ENCODE measurements around the gene PPM1H.

PPM1H gene

DNA sequence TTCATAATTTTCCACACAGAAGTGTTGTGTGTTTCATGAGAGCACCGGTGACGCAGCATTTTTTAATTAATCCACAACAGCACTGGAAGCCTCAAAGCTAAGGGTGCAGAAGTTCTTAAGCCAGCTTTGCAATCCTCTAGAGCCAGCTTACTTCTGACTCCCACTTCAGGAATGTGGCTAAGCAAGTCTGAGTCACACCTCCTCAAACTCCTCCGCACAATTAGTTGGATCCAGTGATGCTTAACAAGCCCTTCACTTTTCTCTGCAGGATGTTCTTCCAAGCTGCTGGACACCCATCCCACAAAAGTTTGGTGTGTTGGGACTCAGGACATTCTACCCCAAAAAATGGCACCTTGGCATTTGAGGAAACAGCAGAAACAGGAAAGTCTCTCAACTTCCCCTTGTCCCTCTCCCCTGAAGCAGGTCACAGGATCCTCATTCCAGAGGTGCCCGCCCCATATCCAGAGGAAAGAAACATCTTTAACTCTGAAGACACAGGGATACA is 210.0 kb downstream of the PPM1H start:
- Histone ChIP-seq H3K4me3 (ENCODE audit: low read length, poor library complexity, severe bottlenecking) (no peak overlapping the region), H4K20me1 (ENCODE audit: insufficient read depth, low read length, poor library complexity, severe bottlenecking) (no peaks in the 10 kb centered on the region), H3K4me1 (ENCODE audit: insufficient read depth, low read length, poor library complexity, severe bottlenecking) (no peaks in the 10 kb centered on the region), H2AFZ (ENCODE audit: low read length) (no peak overlapping the region), H3K9ac (ENCODE audit: low read depth, low read length, poor library complexity, severe bottlenecking) (no peak overlapping the region), H3K9me3 (ENCODE audit: insufficient read depth, low read depth, low read length) (no peaks in the 10 kb centered on the region), H3K27me3 (ENCODE audit: insufficient read depth, low read length, poor library complexity, severe bottlenecking) (no peaks in the 10 kb centered on the region), H3K4me2 (ENCODE audit: low read depth, low read length, poor library complexity, severe bottlenecking) (no peak overlapping the region), H3K9me2 (replicated peaks; ENCODE audit: low read depth, low read length) (no peaks in the 10 kb centered on the region), H3K79me2 (ENCODE audit: insufficient read depth, low read length) (no peaks in the 10 kb centered on the region), H3F3A (ENCODE audit: low read depth) (no peaks in the 10 kb centered on the region), H3K36me3 (ENCODE audit: insufficient read depth, low read length) (peaks cover 7% of the 10 kb centered on the region; the same call in 1 of the 2 replicates)
- TF ChIP-seq, protein P1, sequence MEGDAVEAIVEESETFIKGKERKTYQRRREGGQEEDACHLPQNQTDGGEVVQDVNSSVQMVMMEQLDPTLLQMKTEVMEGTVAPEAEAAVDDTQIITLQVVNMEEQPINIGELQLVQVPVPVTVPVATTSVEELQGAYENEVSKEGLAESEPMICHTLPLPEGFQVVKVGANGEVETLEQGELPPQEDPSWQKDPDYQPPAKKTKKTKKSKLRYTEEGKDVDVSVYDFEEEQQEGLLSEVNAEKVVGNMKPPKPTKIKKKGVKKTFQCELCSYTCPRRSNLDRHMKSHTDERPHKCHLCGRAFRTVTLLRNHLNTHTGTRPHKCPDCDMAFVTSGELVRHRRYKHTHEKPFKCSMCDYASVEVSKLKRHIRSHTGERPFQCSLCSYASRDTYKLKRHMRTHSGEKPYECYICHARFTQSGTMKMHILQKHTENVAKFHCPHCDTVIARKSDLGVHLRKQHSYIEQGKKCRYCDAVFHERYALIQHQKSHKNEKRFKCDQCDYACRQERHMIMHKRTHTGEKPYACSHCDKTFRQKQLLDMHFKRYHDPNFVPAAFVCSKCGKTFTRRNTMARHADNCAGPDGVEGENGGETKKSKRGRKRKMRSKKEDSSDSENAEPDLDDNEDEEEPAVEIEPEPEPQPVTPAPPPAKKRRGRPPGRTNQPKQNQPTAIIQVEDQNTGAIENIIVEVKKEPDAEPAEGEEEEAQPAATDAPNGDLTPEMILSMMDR (conservative IDR thresholded peaks at IDR 0.05; ENCODE audit: low read length) = no peak
- no peak for TF ChIP-seq EZH2phosphoT487 (IDR thresholded peaks at IDR 0.05; ENCODE audit: borderline replicate concordance)

DNA sequence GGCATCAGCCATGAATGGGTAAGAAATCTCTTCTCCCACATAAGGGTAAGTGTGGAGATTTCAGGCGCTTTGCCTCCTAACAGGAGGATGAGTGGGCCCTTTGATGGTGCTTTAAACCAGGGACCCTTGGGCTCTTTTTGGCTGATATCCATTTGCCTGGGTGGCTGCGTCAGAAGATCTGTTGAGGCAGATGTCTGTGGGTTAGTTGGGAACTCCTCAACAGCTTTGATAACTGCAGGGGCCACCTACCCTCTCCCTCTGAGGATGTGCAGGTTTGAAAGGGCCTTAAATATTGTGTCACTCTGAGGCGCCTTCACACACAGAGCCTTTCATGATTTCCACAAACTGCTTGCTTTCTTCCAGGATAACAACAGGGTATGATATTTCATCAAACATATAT is 210.7 kb downstream of the PPM1H start:
- H3K79me2 ChIP-seq (ENCODE audit: insufficient read depth, low read length) = no peaks in the 10 kb centered on the region
- no peaks in the 10 kb centered on the region for H3F3A ChIP-seq (ENCODE audit: low read depth)
- peaks cover 14% of the 10 kb centered on the region; the same call in 1 of the 2 replicates for H3K36me3 ChIP-seq (ENCODE audit: insufficient read depth, low read length)
- no peak overlapping the region for H2AFZ ChIP-seq (ENCODE audit: low read length)
- H3K9me2 ChIP-seq (replicated peaks; ENCODE audit: low read depth, low read length) = no peaks in the 10 kb centered on the region
- H3K9ac ChIP-seq (ENCODE audit: low read depth, low read length, poor library complexity, severe bottlenecking) = no peak overlapping the region
- no peaks in the 10 kb centered on the region for H4K20me1 ChIP-seq (ENCODE audit: insufficient read depth, low read length, poor library complexity, severe bottlenecking)
- TF ChIP-seq EZH2phosphoT487 (IDR thresholded peaks at IDR 0.05; ENCODE audit: borderline replicate concordance) = no peak
- TF ChIP-seq, protein P1 (conservative IDR thresholded peaks at IDR 0.05; ENCODE audit: low read length) = no peak
- no peak overlapping the region for H3K4me2 ChIP-seq (ENCODE audit: low read depth, low read length, poor library complexity, severe bottlenecking)
- no peaks in the 10 kb centered on the region for H3K27me3 ChIP-seq (ENCODE audit: insufficient read depth, low read length, poor library complexity, severe bottlenecking)
- no peaks in the 10 kb centered on the region for H3K9me3 ChIP-seq (ENCODE audit: insufficient read depth, low read depth, low read length)
- no peaks in the 10 kb centered on the region for H3K4me1 ChIP-seq (ENCODE audit: insufficient read depth, low read length, poor library complexity, severe bottlenecking)
- no peak overlapping the region for H3K4me3 ChIP-seq (ENCODE audit: low read length, poor library complexity, severe bottlenecking)

DNA sequence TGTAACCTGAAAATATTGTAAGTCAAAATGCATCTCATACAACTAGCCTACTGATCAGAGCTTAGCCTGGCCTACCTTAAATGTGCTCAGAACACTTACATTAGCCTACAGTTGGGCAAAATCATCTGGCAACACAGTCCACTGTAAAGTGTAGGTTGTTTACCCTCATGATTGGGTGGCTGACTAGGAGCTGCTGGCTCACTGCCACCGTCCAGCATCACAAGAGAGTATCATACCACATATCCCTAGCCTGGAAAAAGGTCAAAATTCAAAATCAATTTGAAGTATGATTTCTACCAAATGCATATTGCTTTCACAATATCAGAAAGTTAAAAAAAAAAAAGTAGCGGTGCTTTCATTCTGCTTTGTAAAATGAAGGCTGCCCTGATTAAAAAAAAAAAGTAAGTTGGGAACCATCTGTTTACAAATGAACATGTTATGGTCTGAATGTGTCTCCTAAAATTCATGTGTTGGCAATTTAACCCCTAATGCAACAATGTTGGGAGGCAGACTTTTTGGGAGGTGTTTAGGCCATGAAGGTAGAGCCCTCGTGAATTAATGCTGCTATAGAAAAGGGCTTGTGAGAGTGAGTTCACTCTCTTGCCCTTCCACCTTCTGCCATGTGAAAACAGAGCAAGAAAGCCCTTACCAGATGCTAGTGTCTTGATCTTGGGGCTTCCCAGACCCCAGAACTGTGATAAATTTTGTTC is 211.8 kb downstream of the PPM1H start:
- Histone ChIP-seq H3K4me3 (ENCODE audit: low read length, poor library complexity, severe bottlenecking) (no peak overlapping the region), H3F3A (ENCODE audit: low read depth) (no peaks in the 10 kb centered on the region), H4K20me1 (ENCODE audit: insufficient read depth, low read length, poor library complexity, severe bottlenecking) (no peaks in the 10 kb centered on the region), H3K4me2 (ENCODE audit: low read depth, low read length, poor library complexity, severe bottlenecking) (no peak overlapping the region), H2AFZ (ENCODE audit: low read length) (no peak overlapping the region), H3K79me2 (ENCODE audit: insufficient read depth, low read length) (no peaks in the 10 kb centered on the region), H3K27me3 (ENCODE audit: insufficient read depth, low read length, poor library complexity, severe bottlenecking) (no peaks in the 10 kb centered on the region), H3K4me1 (ENCODE audit: insufficient read depth, low read length, poor library complexity, severe bottlenecking) (no peaks in the 10 kb centered on the region), H3K36me3 (ENCODE audit: insufficient read depth, low read length) (peaks cover 26% of the 10 kb centered on the region; the same call in 1 of the 2 replicates), H3K9me3 (ENCODE audit: insufficient read depth, low read depth, low read length) (no peaks in the 10 kb centered on the region), H3K9me2 (replicated peaks; ENCODE audit: low read depth, low read length) (no peaks in the 10 kb centered on the region), H3K9ac (ENCODE audit: low read depth, low read length, poor library complexity, severe bottlenecking) (no peak overlapping the region)
- TF ChIP-seq EZH2phosphoT487 (IDR thresholded peaks at IDR 0.05; ENCODE audit: borderline replicate concordance) = no peak
- TF ChIP-seq, protein P1 (conservative IDR thresholded peaks at IDR 0.05; ENCODE audit: low read length) = no peak

All from Loucy (cell line).